ENCODE results near the gene DTX1. TPM values are rescaled to one million over a fixed set of nuclear protein-coding genes. Genes with fewer than 3 reads are reported as not detected.
"Not testable (repeated sequence)": the region's sequence is repeated elsewhere in the genome, so short reads cannot be mapped to it uniquely, and the experiment has no call there.

Gene DTX1
- polyA plus RNA-seq, 4 donors: 10.6 to 16.5 (median 14.9) TPM

DNA sequence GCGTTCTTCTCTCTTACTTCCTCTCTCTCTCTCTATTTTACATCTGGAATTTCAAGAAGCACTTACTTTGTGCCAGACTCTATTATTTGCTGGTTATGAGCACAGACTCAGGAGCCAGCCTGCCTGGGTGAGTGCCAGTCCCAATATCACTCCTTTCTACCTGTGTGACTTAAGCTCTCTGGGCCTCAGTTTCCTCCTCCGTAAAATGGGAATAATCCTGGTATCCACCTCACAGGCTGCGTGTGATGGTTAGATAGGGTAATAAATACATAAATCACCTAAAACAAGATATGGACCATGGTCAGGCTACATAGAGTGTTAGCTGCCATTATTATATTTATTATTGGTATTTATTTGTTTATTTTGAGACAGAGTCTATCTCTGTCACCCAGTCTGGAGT lies 54.7 kb downstream of the DTX1 start:
- no peak for DNase-seq (ENCODE audit: low read depth in 4 of 4, low spot score in 2 of 4)

DNA sequence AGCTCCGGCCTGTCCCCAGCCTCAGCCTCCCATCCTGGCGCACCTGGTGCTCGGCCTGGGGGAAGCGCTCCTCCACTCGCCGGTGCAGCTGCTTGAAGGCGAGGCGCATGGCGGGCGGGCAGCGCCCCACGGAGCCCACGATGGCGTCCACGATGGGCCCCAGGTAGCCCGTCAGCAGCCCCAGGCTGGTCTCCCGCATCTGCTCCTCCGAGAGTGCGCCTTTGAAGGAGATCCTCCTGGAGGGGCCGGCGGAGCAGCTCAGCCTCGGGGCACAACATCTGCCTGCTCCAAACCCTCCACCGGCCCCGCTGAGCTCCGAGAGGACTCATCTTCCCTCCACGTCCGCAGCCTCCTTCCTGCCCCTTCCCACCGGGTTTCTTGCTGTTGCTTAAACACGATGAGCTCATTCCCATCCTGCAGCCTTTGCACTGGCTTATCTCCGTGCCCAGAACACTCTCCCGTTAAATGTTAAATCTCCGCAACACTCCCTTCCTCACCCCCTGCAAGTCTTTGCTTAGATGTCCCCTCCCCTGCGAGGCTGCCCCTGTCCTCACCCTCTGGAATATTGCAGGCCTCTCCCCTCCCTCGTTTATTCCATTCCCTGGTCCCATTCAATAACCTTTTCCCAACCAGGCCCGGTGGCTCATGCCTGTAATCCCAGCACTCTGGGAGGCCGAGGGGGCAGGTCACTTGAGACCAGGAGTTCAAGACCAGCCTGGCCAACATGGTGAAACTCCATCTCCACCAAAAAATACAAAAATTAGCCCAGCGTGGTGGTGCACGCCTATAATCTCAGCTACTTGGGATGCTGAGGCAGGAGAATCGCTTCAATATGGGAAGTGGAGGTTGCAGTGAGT lies 55.7 kb downstream of the DTX1 start:
- no peak for DNase-seq (ENCODE audit: low read depth in 4 of 4, low spot score in 2 of 4)

- DNase-seq (ENCODE audit: low read depth in 4 of 4, low spot score in 2 of 4): no peak
Observed at GRCh38 chr12:113113397-113113796, 56.9 kb downstream of the DTX1 start.

DNA sequence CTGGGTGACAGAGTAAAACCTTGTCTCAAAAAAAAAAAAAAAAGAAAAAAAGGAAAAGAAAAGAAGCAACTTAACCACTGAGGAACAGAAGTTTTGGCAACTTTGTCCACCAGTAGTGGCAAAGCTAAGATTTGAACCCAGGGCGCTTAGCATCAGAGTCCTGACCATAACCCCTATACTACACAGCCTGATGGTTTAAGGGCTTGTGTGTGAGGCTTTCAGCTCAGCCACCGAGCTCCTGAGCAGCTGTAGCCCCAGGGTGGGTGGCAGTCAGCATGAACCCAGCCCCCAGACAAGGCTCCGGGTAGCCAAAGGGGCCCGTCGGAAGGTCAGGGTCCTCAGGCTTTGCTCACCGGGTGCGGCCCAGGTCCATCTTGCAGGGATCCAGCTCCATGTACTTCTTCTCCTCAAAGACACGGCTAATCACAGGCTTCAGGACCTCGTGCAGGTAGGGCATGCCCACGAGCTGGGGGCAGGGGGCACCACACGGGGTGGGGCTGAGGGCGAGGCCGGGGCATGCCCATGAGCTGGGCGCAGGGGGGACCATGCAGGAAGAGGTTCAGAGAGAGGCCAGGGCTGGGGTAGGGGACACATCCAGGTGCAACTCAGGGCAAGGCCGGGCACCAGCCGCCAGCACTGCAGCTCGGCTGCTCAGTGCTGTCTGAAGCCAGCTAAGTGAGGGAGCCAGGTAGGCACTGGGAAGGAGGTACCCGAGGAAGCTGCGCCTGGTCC lies 58.1 kb downstream of the DTX1 start:
- no peak for DNase-seq (ENCODE audit: low read depth in 4 of 4, low spot score in 2 of 4)

- DNase-seq (ENCODE audit: low read depth in 4 of 4, low spot score in 2 of 4): no peak
Observed at GRCh38 chr12:113115455-113116126, 59.1 kb downstream of the DTX1 start.

GRCh38 chr12:113116875-113117274 lies 60.3 kb downstream of the DTX1 start:
- no peak for DNase-seq (ENCODE audit: low read depth in 4 of 4, low spot score in 2 of 4)

- DNase-seq (ENCODE audit: low read depth in 4 of 4, low spot score in 2 of 4): not testable (repeated sequence)
Observed at GRCh38 chr12:113117684-113118083, 61.2 kb downstream of the DTX1 start.

GRCh38 chr12:113118142-113118541 lies 61.6 kb downstream of the DTX1 start:
- DNase-seq (ENCODE audit: low read depth in 4 of 4, low spot score in 2 of 4): no peak

GRCh38 chr12:113119980-113120669 lies 63.6 kb downstream of the DTX1 start:
- no peak for DNase-seq (ENCODE audit: low read depth in 4 of 4, low spot score in 2 of 4)

GRCh38 chr12:113120670-113121370 lies 64.3 kb downstream of the DTX1 start:
- DNase-seq (ENCODE audit: low read depth in 4 of 4, low spot score in 2 of 4): no peak

DNA sequence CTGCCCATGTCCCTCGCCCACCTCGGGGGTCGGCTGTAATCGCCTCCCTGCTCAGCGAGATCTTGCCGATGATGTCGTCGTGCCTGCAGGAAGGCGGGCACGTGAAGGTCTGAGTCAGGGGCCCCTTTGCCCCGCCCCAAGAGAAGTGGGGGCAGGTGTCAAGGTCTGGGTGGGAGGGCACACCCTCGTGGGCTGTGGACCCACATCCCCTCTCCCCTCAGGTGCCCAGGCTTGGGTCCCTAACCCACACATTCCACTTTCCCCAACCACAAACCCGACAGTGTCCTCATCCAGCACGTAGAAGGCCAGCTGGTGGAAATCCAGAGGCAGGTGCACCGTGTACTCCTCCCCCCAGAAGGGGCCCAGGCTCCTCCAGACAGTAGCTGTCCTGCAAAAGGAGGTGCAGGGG lies 71.3 kb downstream of the DTX1 start:
- no peak for DNase-seq (ENCODE audit: low read depth in 4 of 4, low spot score in 2 of 4)

GRCh38 chr12:113128802-113129663 lies 72.5 kb downstream of the DTX1 start:
- DNase-seq (ENCODE audit: low read depth in 4 of 4, low spot score in 2 of 4): no peak

DNA sequence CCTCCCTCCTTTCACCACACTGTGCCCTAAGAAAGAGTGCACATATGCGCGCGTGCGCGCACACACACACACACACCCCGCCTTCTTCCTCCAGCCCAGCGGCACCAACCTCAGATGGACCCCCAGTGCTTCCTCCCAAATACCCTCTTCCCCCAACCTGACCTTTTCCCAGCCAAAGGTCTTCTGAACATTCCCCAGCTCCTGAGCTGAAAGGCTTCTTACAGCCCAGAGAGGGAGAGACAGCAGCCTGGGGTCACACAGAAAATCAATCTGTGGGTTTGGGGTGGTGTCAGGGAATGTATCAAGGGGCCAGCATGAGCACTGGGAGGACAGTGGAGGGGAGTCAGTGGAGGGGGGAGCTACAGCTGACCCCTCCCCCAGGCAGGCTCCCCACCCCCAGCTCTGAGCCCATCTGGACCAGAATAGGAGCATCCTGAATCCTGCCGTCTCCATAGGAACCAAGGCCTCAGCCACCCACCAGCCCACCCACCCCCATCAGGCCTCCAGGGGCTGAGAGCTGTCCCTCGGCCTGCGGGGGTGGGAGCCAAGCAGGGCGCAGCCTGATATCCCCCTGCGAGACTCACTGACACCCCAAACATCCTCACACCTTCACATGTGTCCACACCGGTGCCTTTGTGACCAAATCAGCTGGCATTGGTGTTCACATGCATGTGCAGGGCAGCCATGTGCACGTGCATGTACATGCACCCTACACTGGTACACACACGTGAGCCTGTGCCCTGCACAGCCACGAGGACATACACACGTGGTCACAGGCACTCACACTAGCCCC lies 73.3 kb downstream of the DTX1 start:
- DNase-seq (ENCODE audit: low read depth in 4 of 4, low spot score in 2 of 4): no peak

- DNase-seq (ENCODE audit: low read depth in 4 of 4, low spot score in 2 of 4): no peak
Observed at GRCh38 chr12:113130457-113131135, 74.1 kb downstream of the DTX1 start.

DNA sequence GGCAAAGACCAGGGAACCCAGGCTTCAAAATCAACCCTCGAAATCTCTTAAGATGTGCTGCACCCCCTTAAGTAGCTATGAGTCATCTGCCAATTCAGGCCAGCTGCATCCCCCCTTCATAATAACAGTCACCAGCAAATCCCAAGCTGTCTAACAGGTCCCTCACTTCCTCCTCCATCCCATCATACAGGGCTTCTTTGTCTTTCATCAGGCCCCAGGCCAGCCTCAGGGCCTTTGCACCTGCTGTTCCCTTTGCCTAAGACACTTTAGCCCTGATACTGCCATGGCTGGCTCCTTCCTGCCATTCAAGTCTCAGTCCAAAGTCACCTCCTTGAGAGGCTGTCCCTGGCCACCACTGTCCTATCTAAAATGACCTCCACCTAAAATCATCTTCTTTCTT lies 75.0 kb downstream of the DTX1 start:
- no peak for DNase-seq (ENCODE audit: low read depth in 4 of 4, low spot score in 2 of 4)

DNA sequence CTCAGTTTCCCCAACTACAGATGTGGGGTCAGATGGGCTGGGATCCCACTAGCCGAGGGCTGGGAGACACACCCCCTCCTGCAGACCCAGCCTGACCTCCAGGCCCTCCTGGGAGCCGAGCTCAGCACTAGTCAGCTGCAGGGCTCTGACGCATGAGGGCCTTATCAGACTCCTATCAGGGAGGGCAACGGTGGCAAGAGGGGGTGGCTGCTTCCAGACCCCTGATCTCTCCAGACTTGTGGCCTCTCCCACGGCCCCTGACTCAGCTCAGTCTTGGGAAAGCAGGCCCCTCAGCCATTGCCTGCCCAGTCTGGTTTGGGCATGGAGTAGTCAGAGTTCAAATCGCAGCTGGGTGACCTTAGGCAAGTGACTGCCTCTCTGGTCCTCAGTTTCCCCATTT lies 76.5 kb downstream of the DTX1 start:
- DNase-seq (ENCODE audit: low read depth in 4 of 4, low spot score in 2 of 4): no peak

GRCh38 chr12:113133666-113134065 lies 77.1 kb downstream of the DTX1 start:
- DNase-seq (ENCODE audit: low read depth in 4 of 4, low spot score in 2 of 4): no peak

- no peak for DNase-seq (ENCODE audit: low read depth in 4 of 4, low spot score in 2 of 4)
Observed at GRCh38 chr12:113134071-113134470, 77.5 kb downstream of the DTX1 start.

Measured in left renal cortex interstitium (tissue), 4 donors.